ENCODE data around the gene P4HTM.

DNA sequence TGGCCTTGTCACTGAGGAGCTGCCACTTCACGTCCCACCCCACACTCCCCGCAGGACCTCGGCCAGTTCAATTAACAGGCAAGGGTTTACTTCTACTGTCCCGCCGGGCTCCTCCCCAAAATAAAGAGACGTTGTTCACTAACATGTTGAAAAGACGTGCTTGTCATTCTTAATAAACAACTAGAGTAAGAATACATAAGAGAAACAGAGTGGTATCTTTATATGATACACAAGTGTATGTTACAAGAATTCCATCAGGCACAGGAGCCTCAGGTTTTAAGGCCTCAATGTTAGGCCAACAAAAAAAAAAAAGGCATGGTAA is 39.5 kb downstream of the P4HTM start:
- no peak for TF ChIP-seq CTCF (IDR thresholded peaks at IDR 0.05)
- no peak for TF ChIP-seq POLR2A (IDR thresholded peaks at IDR 0.05)
- TF ChIP-seq POLR2AphosphoS5 (IDR thresholded peaks at IDR 0.05), result no peak
